NT2/D1 (cell line): ENCODE measurements around the gene DCTN4.

ENCODE experiments used
- YY1 ChIP-seq: IDR thresholded peaks from 2 replicates; pipeline ENCODE4 v1.6.1; 2011; ENCODE audit not compliant: insufficient read length, insufficient read depth
- ZNF274 ChIP-seq: IDR thresholded peaks from 2 replicates; pipeline ENCODE4 v1.6.1; 2011; ENCODE audit warnings: mild to moderate bottlenecking, low read depth, low read length

- no peak for TF ChIP-seq YY1
- TF ChIP-seq ZNF274: no peak
Measured at GRCh38 chr5:150672884-150673275, 85.9 kb downstream of the DCTN4 start.
